GM19328 (cell line): Measurements from ENCODE around the gene CYP4F8.
"Not testable (repeated sequence)": the region's sequence is repeated elsewhere in the genome, so short reads cannot be mapped to it uniquely, and the experiment has no call there.

ENCODE experiments used
- ATAC-seq: cut with Tn5 transposase; IDR thresholded peaks from one replicate; pipeline ENCODE4 v1.9.1; 2021; ENCODE audit warnings: mild to moderate bottlenecking, moderate library complexity; ENCODE audit not compliant: unreplicated experiment

The CYP4F8 gene

GRCh38 chr19:15642807-15643206, 27.8 kb downstream of the CYP4F8 start:
- ATAC-seq: no peak

- no peak for ATAC-seq
Measured at GRCh38 chr19:15643387-15643786, 28.4 kb downstream of the CYP4F8 start.

GRCh38 chr19:15644066-15644741, 29.2 kb downstream of the CYP4F8 start:
- ATAC-seq: no peak

- no peak for ATAC-seq
Measured at GRCh38 chr19:15644816-15645215, 29.8 kb downstream of the CYP4F8 start.

- ATAC-seq: no peak
Measured at GRCh38 chr19:15649526-15649925, 34.5 kb downstream of the CYP4F8 start.

- ATAC-seq: not testable (repeated sequence)
Measured at GRCh38 chr19:15650123-15650522, 35.1 kb downstream of the CYP4F8 start.

GRCh38 chr19:15651791-15652190, 36.8 kb downstream of the CYP4F8 start:
- ATAC-seq: no peak

GRCh38 chr19:15652559-15653278, 37.7 kb downstream of the CYP4F8 start:
- ATAC-seq: no peak

- ATAC-seq: no peak
Measured at GRCh38 chr19:15656467-15656866, 41.4 kb downstream of the CYP4F8 start.

- ATAC-seq: no peak
Measured at GRCh38 chr19:15663247-15663646, 48.2 kb downstream of the CYP4F8 start.

GRCh38 chr19:15666186-15666585, 51.2 kb downstream of the CYP4F8 start:
- no peak for ATAC-seq

- ATAC-seq: no peak
Measured at GRCh38 chr19:15666883-15667282, 51.9 kb downstream of the CYP4F8 start.

GRCh38 chr19:15669440-15669839, 54.4 kb downstream of the CYP4F8 start:
- no peak for ATAC-seq

- ATAC-seq: no peak
Measured at GRCh38 chr19:15669891-15670290, 54.9 kb downstream of the CYP4F8 start.

GRCh38 chr19:15671237-15671821, 56.3 kb downstream of the CYP4F8 start:
- ATAC-seq: no peak

- ATAC-seq: no peak
Measured at GRCh38 chr19:15671891-15672579, 57.0 kb downstream of the CYP4F8 start.

- ATAC-seq: no peak
Measured at GRCh38 chr19:15672580-15673175, 57.7 kb downstream of the CYP4F8 start, which contains the start of gene CYP4F12. Gene CYP4F12, plus strand, starts transcription at chr19:15673087. Its CDS starts 443 bp downstream, at chr19:15673530.

- ATAC-seq: no peak
Measured at GRCh38 chr19:15673176-15673654, 58.2 kb downstream of the CYP4F8 start.

- no peak for ATAC-seq
Measured at GRCh38 chr19:15675560-15675959, 60.5 kb downstream of the CYP4F8 start.

- no peak for ATAC-seq
Measured at GRCh38 chr19:15679089-15679488, 64.1 kb downstream of the CYP4F8 start.

- not testable (repeated sequence) for ATAC-seq
Measured at GRCh38 chr19:15679865-15680264, 64.8 kb downstream of the CYP4F8 start.
